Measurements from ENCODE around the gene OR4M1.
"Not testable (repeated sequence)": the region's sequence is repeated elsewhere in the genome, so short reads cannot be mapped to it uniquely, and the experiment has no call there.

The OR4M1 gene

DNA sequence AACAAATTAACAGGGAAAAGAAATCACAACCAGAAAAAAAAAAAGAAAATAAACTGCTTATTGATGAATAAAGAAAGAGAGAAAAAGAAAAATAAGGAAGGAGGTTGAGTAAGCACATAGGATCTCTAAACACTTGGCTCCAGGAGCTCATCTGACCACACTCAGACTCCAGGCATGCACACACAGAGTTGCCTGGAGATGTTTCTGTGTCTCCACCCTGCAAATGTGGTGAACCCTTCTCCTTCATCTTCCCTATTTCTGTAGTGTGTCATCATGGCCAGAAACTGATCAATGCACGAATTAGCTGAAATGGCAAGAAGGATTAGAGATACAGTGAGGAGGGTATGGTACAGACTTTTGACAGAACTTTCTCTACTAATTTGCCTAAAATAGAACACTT, 50.5 kb downstream of the OR4M1 start:
- no peak for DNase-seq

- not testable (repeated sequence) for DNase-seq
Measured at GRCh38 chr14:19827626-19828244, 54.4 kb downstream of the OR4M1 start.

DNA sequence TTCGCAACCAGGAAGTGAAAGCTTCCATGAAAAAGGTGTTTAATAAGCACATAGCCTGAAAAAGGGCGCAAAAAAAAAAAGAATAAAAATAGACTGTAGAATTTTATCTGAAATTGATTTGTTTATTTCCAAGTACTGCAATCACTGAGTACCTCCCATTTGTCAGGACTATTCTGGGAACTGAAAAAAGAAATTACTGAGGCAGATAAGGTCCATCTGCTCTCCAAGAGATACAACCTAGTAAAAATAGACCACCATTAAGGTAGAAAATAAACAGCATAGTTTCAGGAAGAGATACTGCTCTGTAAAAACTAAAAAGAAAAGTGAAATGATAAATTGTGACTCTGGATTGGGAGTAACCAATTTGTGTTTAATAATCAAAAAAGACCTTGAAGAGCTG, 55.0 kb downstream of the OR4M1 start:
- no peak for DNase-seq
